PFSK-1 (cell line): ENCODE results near the gene FYB1.

Experiments used
- POLR2AphosphoS5 ChIP-seq: IDR thresholded peaks from 2 replicates; pipeline ENCODE4 v1.6.1; 2012; ENCODE audit warnings: low read depth, mild to moderate bottlenecking, control low read depth, low read length, moderate library complexity
- SIN3A ChIP-seq: IDR thresholded peaks from 2 replicates; pipeline ENCODE4 v1.6.1; 2012; ENCODE audit warnings: mild to moderate bottlenecking, low read length, moderate library complexity, borderline replicate concordance; ENCODE audit not compliant: insufficient read depth
- TF ChIP-seq, protein P1 (sequence below), 2 experiments: IDR thresholded peaks; 2 replicates each; pipeline versions ENCODE4 v1.6.1 to v1.8.0; 2011 to 2012; ENCODE audit warnings: low read depth in 2 of 2, low read length in 2 of 2, control low read depth in 1 of 2, inconsistent platforms in 1 of 2, mild to moderate bottlenecking in 1 of 2, moderate library complexity in 1 of 2; ENCODE audit not compliant: insufficient read depth in 1 of 2

DNA sequence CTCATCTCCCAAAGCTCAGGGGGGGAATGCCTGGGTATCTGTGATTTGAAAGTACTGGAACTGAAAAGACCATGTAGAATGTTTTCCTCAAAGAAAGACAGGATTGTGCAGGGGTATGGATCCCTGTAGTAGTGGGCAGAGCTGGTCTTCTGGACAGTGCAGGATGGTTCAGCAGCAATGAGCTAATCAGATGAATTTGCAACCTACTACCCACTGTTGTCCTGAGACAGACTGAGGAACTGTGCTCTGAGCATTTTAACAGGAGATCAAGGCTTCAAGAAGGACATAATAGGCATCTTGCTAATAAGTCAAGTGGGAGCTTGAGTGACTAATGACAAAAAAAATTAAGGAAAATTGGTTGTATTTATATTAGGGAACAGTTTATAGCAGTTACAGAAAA lies 61.7 kb downstream of the FYB1 start:
- TF ChIP-seq, protein P1, sequence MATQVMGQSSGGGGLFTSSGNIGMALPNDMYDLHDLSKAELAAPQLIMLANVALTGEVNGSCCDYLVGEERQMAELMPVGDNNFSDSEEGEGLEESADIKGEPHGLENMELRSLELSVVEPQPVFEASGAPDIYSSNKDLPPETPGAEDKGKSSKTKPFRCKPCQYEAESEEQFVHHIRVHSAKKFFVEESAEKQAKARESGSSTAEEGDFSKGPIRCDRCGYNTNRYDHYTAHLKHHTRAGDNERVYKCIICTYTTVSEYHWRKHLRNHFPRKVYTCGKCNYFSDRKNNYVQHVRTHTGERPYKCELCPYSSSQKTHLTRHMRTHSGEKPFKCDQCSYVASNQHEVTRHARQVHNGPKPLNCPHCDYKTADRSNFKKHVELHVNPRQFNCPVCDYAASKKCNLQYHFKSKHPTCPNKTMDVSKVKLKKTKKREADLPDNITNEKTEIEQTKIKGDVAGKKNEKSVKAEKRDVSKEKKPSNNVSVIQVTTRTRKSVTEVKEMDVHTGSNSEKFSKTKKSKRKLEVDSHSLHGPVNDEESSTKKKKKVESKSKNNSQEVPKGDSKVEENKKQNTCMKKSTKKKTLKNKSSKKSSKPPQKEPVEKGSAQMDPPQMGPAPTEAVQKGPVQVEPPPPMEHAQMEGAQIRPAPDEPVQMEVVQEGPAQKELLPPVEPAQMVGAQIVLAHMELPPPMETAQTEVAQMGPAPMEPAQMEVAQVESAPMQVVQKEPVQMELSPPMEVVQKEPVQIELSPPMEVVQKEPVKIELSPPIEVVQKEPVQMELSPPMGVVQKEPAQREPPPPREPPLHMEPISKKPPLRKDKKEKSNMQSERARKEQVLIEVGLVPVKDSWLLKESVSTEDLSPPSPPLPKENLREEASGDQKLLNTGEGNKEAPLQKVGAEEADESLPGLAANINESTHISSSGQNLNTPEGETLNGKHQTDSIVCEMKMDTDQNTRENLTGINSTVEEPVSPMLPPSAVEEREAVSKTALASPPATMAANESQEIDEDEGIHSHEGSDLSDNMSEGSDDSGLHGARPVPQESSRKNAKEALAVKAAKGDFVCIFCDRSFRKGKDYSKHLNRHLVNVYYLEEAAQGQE (IDR thresholded peaks at IDR 0.05; ENCODE audit: insufficient read depth in 1 of 2, low read depth in 2 of 2, low read length in 2 of 2), result no peak
- TF ChIP-seq SIN3A (no peak), POLR2AphosphoS5 (no peak)
